Chondrocyte (in vitro differentiated cells): ENCODE measurements around the gene EBLN1. TPM values are rescaled to one million over a fixed set of nuclear protein-coding genes. Genes with fewer than 3 reads are reported as not detected.

ENCODE experiments used
- DNase-seq: peaks from one replicate; pipeline ENCODE4 v3.0.0; 2021; ENCODE audit warnings: mixed read lengths, low spot score
- H3K27ac Mint-ChIP-seq: one replicate; pipeline ENCODE4 v1.8.0; 2021; ENCODE audit warnings: mild to moderate bottlenecking, moderate library complexity, mixed read lengths; ENCODE audit not compliant: unreplicated experiment
- H3K27me3 Mint-ChIP-seq: 2 replicates; pipeline ENCODE4 v1.8.0; 2021; ENCODE audit warnings: low read depth, mixed read lengths
- H3K36me3 Mint-ChIP-seq: 2 replicates; pipeline ENCODE4 v1.8.0; 2021; ENCODE audit warnings: low read depth, mixed read lengths
- H3K4me1 Mint-ChIP-seq: 2 replicates; pipeline ENCODE4 v1.8.0; 2021; ENCODE audit warnings: low read depth, mild to moderate bottlenecking, mixed read lengths
- H3K4me3 Mint-ChIP-seq: one replicate; pipeline ENCODE4 v1.8.0; 2021; ENCODE audit warnings: mild to moderate bottlenecking, moderate library complexity, mixed read lengths; ENCODE audit not compliant: unreplicated experiment
- H3K9me3 Mint-ChIP-seq: 2 replicates; pipeline ENCODE4 v1.8.0; 2021; ENCODE audit warnings: low read depth, mixed read lengths
- CTCF ChIP-seq: fragments of 200-600 bp; sonication (generic); IDR thresholded peaks from 2 replicates; pipeline ENCODE4 v1.5.0; 2021; ENCODE audit warnings: antibody characterized with exemption, mild to moderate bottlenecking, moderate library complexity
- total RNA-seq: library from RNA; stranded (reverse); gene quantifications from 3 replicates; pipeline ENCODE4 v1.2.1, GENCODE V29; 2021

Gene EBLN1
- total RNA-seq, 1 donor from 2014 or later, result not detected

GRCh38 chr10:22244001-22244400 lies 26.2 kb upstream of the EBLN1 start:
- no peak overlapping the region for H3K4me3 Mint-ChIP-seq
- no peaks in the 10 kb centered on the region for H3K27me3 Mint-ChIP-seq

GRCh38 chr10:22243321-22243720 lies 25.5 kb upstream of the EBLN1 start:
- TF ChIP-seq CTCF, result no peak
- no peak overlapping the region for H3K27ac Mint-ChIP-seq
- no peaks in the 10 kb centered on the region for H3K27me3 Mint-ChIP-seq
- H3K4me1 Mint-ChIP-seq, result peaks cover 13% of the 10 kb centered on the region
- H3K4me3 Mint-ChIP-seq, result no peak overlapping the region
- peaks cover 7% of the 10 kb centered on the region for H3K9me3 Mint-ChIP-seq
- no peak for DNase-seq
- no peaks in the 10 kb centered on the region for H3K36me3 Mint-ChIP-seq

More at GRCh38 chr10:22244001-22244400, 26.2 kb upstream of the EBLN1 start:
- Mint-ChIP-seq H3K36me3 (no peaks in the 10 kb centered on the region), H3K9me3 (peaks cover 7% of the 10 kb centered on the region), H3K27ac (no peak overlapping the region), H3K4me1 (peaks cover 13% of the 10 kb centered on the region)
- peak; percentile 27 for TF ChIP-seq CTCF
- no peak for DNase-seq

- no peaks in the 10 kb centered on the region for H3K36me3 Mint-ChIP-seq
- DNase-seq, result no peak
- peaks cover 14% of the 10 kb centered on the region for H3K4me1 Mint-ChIP-seq
- H3K27me3 Mint-ChIP-seq, result no peaks in the 10 kb centered on the region
- no peaks in the 10 kb centered on the region for H3K9me3 Mint-ChIP-seq
- no peak overlapping the region for H3K27ac Mint-ChIP-seq
- no peak for TF ChIP-seq CTCF
- H3K4me3 Mint-ChIP-seq, result no peak overlapping the region
These were observed 13.4 kb upstream of the EBLN1 start for GRCh38 chr10:22231260-22231659.

- Mint-ChIP-seq H3K4me1 (peaks cover 14% of the 10 kb centered on the region), H3K4me3 (peak overlapping the region; percentile 80), H3K27ac (peak overlapping the region; percentile 62), H3K36me3 (no peaks in the 10 kb centered on the region), H3K27me3 (no peaks in the 10 kb centered on the region), H3K9me3 (no peaks in the 10 kb centered on the region)
- no peak for TF ChIP-seq CTCF
- no peak for DNase-seq
These were observed 12.5 kb upstream of the EBLN1 start for GRCh38 chr10:22230158-22230833.

- peaks cover 14% of the 10 kb centered on the region for H3K4me1 Mint-ChIP-seq
- no peak for TF ChIP-seq CTCF
- DNase-seq, result no peak
- H3K36me3 Mint-ChIP-seq, result no peaks in the 10 kb centered on the region
- peak overlapping the region; percentile 80 for H3K4me3 Mint-ChIP-seq
- peak overlapping the region; percentile 62 for H3K27ac Mint-ChIP-seq
- no peaks in the 10 kb centered on the region for H3K9me3 Mint-ChIP-seq
- no peaks in the 10 kb centered on the region for H3K27me3 Mint-ChIP-seq
These were observed 12.0 kb upstream of the EBLN1 start for GRCh38 chr10:22229802-22230157.
